ENCODE measurements around the gene ATAD3C.
"Not testable (repeated sequence)": the region's sequence is repeated elsewhere in the genome, so short reads cannot be mapped to it uniquely, and the experiment has no call there.

The ATAD3C gene

DNA sequence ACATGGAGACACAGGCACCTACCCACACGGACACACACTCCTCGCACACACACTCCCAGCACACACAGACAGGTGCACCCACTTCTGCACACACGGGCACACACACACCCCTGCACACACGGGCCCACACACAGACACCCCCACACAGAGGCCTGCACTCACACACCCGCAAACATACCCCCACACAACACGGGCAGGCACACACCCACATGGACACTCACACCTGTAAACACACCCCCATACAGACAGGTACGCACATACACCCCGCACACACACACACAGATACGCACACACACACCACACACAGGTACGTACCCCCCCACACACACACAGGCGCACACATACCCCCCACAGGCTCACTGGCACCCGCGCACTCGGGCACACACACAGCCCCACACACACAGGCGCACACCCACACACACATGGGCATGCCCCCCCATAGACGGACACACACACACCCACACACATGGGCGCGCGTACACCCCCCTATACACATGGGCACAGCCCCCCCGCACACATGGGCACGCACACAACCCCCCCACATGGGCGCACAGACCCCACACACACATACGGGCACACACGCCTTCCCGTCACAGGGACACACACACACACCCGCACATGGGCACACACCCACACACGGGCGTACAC lies 68.6 kb downstream of the ATAD3C start:
- DNase-seq (ENCODE audit: low read depth): no peak
- no peak overlapping the region for H3K4me3 ChIP-seq (ENCODE audit: low read depth, low read length)
- TF ChIP-seq POLR2A (IDR thresholded peaks at IDR 0.05; ENCODE audit: extremely low read depth, insufficient read length) (no peak), MYC (IDR thresholded peaks at IDR 0.05; ENCODE audit: low read depth, low read length) (no peak)
- TF ChIP-seq, protein P1, sequence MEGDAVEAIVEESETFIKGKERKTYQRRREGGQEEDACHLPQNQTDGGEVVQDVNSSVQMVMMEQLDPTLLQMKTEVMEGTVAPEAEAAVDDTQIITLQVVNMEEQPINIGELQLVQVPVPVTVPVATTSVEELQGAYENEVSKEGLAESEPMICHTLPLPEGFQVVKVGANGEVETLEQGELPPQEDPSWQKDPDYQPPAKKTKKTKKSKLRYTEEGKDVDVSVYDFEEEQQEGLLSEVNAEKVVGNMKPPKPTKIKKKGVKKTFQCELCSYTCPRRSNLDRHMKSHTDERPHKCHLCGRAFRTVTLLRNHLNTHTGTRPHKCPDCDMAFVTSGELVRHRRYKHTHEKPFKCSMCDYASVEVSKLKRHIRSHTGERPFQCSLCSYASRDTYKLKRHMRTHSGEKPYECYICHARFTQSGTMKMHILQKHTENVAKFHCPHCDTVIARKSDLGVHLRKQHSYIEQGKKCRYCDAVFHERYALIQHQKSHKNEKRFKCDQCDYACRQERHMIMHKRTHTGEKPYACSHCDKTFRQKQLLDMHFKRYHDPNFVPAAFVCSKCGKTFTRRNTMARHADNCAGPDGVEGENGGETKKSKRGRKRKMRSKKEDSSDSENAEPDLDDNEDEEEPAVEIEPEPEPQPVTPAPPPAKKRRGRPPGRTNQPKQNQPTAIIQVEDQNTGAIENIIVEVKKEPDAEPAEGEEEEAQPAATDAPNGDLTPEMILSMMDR (IDR thresholded peaks at IDR 0.05; ENCODE audit: low read depth, low read length): no peak
- TF ChIP-seq, protein P2, sequence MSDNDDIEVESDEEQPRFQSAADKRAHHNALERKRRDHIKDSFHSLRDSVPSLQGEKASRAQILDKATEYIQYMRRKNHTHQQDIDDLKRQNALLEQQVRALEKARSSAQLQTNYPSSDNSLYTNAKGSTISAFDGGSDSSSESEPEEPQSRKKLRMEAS (IDR thresholded peaks at IDR 0.05; ENCODE audit: low read depth, low read length): no peak

DNA sequence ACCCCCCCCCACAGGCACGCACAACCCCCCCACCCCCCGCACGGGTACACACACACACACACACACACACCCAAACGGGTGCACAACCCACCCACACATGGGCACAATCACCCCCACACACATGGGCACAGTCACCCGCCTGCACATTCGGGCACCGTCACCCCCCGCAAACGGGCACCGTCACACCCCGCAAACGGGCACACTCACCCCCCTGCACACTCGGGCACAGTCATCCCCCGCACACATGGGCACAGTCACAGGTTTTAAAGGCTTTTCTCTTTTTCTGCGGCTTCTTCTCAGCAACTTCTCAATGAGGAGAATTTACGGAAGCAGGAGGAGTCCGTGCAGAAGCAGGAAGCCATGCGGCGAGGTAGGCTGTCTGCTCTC lies 69.1 kb downstream of the ATAD3C start:
- H3K4me3 ChIP-seq (ENCODE audit: low read depth, low read length); DNase-seq (ENCODE audit: low read depth): not testable (repeated sequence)
